NCI-H510A (cell line): Measurements from ENCODE around the gene RAD23A.

Experiments used
- DNase-seq: peaks from one replicate; lab custom pipeline; 2025; lab: John Stamatoyannopoulos, UW

The RAD23A gene

DNA sequence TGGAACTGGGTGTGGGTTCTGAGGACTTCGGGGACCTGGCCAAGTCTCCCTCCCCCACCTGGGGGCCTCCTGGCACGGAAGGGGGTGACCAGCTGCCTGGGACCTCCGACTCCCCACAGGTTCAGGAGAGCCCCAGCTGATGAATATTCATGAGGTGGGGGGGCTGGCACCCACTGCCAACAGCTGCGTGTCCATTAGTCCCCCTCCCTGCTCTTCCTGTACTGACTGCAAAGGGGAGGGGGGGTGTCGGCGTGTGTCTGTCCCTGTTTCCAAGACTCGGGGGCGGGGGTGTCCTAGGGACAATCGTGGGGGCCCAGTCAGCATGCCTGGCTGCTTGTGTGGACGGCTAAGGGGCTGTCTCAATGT is 39.0 kb downstream of the RAD23A start:
- no peak for DNase-seq

GRCh38 chr19:12985049-12985776 is 39.6 kb downstream of the RAD23A start:
- DNase-seq, result no peak

DNA sequence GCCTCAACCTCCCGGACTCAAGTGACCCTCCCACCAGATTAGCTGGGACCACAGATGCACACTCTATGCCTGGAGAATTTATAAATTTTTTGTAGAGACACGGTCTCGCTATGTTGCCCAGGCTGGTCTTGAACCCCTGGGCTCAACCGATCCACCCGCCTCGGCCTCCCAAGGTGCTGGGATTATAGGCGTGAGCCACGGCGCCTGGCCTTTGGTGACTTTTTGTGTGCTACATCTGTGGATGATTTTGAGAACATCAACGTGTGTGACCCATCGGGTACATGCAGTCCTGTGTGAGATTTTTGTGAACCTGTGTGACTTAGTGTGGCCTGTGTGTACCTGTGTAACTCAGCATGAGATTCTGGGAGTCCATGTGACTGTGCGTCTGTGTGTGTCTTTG is 41.1 kb downstream of the RAD23A start:
- no peak for DNase-seq

DNA sequence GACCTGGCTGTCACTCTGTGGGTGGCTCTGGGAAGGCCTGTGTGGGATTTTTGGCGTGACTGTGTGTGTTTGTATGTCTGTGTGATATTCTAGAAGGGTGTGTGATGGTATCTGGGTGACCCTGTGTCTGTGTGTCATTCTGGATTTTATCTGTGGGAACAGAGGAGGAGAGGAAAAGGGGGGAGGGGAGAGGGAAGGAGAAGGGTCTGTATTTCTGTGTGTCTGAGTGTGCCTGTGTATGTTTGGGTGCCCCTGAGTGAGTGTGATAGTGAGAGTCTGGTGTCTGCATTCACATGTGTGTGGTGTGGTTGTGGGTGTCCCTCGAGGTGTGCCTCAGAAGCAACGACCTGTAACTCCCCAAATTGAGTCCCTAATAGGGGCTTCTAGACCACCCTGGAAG is 41.5 kb downstream of the RAD23A start:
- no peak for DNase-seq

- no peak for DNase-seq
These were observed 42.1 kb downstream of the RAD23A start for GRCh38 chr19:12987781-12988180.

DNA sequence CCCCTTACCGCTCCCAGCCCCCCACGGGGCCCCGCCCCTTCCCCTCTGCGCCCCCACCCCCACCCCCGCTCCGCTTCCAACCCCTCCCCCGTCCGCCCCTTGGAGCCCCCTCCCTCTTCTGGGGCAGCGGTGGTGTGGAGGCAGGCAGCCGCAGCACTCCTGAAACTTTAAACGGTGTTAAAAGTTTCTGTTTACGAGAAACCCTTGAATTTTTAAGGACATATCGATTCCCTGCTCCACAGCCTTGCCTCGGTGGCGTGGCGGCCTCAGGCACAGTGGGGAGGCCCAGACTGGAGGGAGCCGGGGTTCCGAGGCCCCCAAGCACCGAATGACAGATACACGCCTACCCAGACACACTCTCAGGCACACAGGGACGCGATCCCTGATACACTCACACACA is 44.8 kb downstream of the RAD23A start:
- DNase-seq, result no peak

GRCh38 chr19:12990853-12991252 is 45.2 kb downstream of the RAD23A start:
- DNase-seq, result no peak

DNA sequence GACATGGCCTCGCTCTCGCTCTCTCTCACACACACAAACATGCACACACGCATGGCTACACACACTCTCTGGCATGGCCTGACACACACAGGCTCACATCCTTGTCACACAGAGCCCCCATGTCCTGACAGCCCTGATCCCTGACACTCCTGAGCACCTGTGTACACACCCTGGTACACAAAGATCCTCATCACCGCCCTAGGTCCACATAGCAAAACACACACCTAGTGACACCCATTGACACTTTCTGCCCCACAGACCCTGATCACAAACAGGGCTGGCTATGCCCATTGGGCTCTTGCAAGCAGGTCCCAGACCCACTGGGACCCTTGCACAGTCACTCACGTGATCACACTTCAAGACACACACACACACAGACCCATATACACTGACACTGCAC is 45.6 kb downstream of the RAD23A start:
- DNase-seq, result no peak

DNA sequence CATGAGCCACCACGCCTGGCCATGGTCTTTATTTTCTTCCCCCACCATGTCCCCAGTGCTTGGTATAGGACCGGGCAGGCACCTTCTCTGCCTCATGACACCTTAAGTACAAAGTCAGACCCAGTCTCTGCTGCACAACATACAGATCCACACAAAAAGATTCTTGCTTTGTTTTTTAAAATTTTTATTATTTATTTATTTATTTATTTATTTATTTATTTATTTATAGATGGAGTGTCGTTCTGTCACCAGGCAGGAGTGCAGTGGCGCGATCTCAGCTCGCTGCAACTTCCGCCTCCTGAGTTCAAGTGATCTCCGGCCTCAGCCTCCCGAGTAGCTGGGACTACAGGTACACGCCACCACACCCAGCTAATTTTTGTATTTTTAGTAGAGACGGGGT is 47.1 kb downstream of the RAD23A start:
- DNase-seq, result no peak

- DNase-seq, result no peak
These were observed 47.9 kb downstream of the RAD23A start for GRCh38 chr19:12993562-12993961.

DNA sequence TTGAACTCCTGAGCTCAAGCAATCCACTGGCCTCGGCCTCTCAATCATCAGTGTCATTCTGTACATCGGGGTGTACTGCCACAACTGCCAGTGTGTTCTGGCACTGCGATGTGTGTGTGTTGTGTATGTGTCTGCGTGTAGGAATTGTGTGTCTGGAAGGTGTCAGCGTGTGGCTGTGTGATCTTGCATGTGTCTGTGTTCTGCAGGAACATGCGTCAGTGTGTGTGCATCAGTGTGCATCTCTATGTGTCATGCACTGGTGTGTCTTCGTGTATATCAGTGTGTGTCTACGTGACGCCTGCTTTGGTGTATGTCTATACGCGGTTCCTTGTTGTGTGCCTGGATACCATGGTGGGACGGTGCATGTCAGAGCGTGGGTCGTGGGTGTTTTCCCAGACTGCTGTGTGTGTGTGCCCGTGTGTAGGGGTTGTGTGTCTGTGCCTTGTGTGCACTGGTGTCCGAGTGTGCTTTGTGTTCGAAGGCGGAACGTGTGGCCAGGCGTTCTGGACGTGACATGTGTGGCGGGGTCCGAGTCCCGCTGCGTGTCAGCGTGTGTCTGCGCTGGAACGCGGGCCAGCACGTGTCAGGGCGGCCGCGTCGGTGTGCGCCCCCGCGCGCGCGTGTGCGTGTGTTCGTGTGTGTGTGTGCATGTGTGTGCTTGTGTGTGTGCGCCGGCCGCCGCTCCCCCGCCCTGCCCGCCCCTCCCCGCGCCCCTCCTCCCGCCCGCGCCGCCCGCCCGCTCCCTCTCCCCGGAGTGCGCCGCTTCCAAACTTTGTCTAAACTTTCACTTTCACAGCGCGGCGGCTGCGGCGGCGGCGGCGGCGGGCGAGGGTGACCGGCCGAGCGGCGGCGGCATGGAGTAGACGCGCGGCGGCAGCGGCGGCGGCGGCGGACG is 49.3 kb downstream of the RAD23A start, which contains the start of gene NFIX:
Gene NFIX, plus strand, starts transcription at position 775 of the 895 bp plus-strand sequence. CDS start 363 bp downstream, outside the sequence.
- no peak for DNase-seq

DNA sequence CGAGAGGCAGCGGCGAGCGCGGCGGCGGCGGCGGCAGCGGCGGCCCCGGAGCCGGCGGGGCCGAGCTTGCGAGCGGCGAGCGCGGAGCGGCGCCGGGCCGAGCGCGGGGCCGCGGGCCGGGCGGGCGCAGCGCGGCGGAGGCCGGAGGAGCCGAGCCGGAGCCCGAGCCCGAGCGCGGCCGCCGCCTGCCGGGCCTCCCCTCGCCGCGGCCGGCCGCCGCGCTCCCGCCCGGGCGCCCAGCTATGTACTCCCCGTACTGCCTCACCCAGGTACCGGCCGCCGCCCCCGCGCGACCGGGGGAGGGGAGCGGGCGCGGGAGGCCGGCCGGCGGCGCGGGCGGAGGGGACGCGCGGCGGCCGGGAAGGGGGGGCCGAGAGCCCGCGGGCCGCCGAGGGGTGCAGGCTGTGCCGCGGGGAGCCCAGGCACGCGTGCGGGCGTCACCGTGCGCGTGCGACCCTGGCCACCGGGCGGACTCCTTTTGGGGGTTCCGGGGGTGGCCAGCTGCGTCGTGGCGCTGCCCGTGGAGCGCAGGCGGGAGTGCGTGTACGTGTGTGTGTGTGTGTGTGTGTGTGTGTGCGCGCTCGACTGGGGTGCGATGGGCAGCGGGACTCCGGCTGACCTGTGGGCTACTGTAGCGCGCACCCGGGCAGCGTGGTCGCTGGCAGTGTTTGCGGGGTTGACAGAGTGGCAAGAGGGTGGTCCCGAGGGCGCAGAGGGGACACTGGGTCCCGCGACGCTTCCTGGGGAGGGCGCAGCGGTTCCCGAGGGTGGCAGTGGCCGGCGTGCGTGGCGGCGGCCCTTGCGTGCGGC is 50.1 kb downstream of the RAD23A start:
- DNase-seq, result no peak

GRCh38 chr19:12996406-12997094 is 50.9 kb downstream of the RAD23A start:
- no peak for DNase-seq

DNA sequence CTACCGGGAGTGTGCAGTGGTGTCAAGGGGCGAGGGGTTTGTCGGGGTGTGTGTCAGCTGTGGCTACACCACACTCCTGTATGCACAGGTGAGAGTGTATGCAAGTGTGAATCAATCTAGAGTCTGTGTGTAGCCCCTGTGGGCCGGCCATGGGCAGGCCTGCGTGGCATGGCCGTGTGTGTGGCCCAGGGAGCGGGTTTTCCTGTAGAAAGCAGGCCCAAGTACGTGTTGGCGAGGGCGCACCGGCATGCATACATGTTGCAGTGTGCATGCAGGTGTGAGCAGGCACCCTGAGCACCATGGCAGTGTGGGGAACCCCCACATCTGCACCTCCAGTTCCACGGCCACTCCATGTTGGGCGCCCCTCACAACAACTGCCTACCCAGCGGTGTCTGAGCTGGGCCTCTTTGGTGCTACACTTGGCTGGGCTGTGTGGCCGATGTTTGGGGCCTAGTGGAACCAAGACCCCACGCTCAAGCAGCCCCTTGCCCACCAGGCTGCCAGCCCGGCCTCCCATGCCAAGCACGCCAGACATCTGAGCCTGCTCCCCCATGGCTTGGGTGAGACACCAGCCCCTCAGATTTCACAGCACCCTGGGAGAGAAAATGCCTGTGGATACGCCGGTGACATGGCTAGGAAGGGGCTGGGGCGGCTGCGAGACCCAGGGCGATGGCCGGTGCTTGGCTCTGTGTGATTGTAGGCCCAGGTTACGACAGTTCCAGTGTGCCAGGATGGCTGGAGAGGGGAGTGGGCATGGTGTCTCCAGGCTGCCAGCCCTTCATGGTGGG is 51.7 kb downstream of the RAD23A start:
- DNase-seq, result no peak

- DNase-seq, result no peak
These were observed 52.6 kb downstream of the RAD23A start for GRCh38 chr19:12997967-12998940.

GRCh38 chr19:13001166-13001501 is 55.5 kb downstream of the RAD23A start:
- no peak for DNase-seq

DNA sequence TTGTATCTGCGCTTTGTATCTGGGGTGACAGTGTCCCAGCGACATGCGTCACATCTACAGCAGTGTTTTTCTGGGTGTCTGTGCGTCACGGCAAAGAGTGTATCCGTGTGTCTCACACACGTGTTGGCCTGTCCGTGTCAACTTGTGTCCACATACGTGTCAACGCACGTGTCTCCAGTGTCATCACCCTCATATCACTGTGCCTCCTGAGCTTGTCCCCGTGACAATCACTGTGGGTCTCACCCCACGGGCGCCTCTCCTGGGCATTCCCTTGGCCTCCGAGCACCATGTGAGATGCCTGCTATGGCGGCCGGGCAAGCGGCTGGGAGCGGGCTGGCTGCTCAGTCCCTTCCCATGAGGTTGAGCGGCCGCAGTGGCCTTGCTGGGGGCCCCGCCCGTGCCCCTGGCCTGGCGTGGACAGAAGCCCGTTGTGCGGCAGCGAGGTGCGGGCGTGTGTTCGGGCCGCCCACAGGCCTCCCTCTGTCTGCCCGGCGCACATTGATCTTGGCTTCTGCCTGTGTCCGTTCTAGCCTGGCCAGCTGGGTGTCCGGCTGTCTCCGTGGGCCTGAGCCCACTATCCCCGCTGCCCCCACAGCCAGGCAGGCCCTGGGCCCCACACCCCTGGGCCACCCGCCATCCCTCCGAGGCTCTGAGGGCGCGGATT is 56.0 kb downstream of the RAD23A start:
- no peak for DNase-seq

GRCh38 chr19:13002166-13002898 is 56.7 kb downstream of the RAD23A start:
- DNase-seq, result no peak

- no peak for DNase-seq
These were observed 57.4 kb downstream of the RAD23A start for GRCh38 chr19:13003081-13003480.
